HG03280 (cell line): Measurements from ENCODE around the gene AOC3.
"Not testable (repeated sequence)": the region's sequence is repeated elsewhere in the genome, so short reads cannot be mapped to it uniquely, and the experiment has no call there.

Source experiments
- ATAC-seq: cut with Tn5 transposase; IDR thresholded peaks from one replicate; pipeline ENCODE4 v1.9.1; 2021; ENCODE audit warnings: mild to moderate bottlenecking, moderate library complexity; ENCODE audit not compliant: unreplicated experiment

The AOC3 gene

GRCh38 chr17:42891539-42892152, 40.6 kb downstream of the AOC3 start:
- no peak for ATAC-seq

DNA sequence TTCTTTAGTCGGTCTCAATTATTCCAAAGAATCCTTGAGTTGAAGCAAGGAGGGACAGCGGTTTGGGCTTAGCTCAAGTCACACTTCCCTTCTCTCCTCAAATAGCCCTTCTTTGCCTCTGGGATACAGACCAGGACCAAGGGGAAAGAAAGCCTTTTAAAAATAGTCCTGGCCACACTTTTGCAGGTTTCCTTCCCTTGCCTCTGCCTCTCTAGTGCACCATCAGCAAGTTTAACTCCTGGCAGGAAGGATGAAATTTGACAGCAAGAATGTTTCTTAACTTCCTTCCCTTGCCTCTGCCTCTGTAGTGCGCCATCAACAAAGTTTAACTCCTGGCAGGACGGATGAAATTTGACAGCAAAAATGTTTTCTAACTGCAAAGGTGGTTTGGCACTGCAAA, 42.4 kb downstream of the AOC3 start:
- ATAC-seq: no peak

GRCh38 chr17:42894283-42895184, 43.5 kb downstream of the AOC3 start:
- ATAC-seq: no peak

DNA sequence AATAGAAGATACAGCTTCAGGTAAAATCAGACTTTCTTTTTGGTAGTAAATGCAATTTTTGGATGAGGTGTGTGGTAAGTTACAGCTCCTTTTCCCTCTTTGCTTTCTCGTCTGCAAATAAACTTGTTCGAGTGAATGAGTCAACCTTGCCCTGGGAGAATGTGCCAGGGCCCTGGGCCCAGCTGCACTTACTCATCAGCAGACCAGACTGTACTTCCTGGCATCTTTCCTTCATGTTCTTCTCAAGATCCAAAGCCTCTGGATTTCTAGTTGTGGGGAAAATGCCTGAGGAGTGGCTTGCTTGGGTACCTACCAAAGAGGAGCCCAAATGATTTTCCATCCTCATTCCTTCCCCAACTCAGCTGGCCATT, 44.2 kb downstream of the AOC3 start:
- ATAC-seq: no peak

DNA sequence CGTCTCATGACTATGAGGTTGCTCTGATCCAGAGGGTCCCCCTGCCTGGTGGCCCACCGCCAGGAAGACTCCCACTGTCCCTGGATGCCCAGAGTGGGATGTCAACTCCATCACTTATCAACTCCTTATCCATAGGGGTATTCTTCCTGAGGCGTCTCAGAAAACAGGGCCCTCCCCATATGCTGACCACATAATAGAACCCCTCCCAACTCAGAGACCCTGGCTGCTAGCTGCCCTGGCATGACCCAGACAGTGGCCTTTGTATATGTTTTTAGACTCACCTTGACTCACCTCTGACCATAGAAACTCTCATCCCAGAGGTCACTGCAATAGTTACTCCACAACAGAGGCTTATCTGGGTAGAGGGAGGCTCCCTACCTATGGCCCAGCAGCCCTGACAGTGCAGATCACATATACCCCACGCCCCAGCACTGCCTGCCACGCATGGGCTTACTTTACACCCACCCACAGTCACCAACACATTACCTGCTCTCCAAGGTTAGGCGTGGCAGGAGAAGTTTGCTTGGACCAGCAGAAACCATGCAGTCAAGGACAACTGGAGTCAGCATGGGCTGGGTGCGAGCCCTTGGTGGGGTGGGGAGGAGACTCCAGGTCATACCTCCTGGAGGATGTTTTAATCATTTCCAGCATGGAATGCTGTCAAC, 47.3 kb downstream of the AOC3 start:
- ATAC-seq: no peak

DNA sequence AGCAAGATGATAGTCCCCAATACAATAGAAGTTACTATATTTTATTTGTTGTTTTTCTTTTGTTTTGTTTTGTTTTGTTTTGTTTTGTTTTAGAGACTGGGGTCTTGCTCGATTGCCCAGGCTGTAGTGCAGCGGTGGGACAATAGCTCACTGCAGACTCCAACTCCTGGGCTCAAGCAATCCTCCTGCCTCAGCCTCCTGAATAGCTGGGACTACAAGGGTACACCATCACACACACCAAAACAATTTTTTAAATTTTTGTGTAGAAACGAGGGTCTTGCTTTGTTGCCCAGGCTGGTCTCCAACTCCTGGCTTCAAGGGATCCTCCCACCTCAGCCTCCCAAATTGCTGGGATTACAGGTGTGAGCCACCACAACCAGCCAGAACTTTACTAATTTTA, 49.0 kb downstream of the AOC3 start:
- not testable (repeated sequence) for ATAC-seq

DNA sequence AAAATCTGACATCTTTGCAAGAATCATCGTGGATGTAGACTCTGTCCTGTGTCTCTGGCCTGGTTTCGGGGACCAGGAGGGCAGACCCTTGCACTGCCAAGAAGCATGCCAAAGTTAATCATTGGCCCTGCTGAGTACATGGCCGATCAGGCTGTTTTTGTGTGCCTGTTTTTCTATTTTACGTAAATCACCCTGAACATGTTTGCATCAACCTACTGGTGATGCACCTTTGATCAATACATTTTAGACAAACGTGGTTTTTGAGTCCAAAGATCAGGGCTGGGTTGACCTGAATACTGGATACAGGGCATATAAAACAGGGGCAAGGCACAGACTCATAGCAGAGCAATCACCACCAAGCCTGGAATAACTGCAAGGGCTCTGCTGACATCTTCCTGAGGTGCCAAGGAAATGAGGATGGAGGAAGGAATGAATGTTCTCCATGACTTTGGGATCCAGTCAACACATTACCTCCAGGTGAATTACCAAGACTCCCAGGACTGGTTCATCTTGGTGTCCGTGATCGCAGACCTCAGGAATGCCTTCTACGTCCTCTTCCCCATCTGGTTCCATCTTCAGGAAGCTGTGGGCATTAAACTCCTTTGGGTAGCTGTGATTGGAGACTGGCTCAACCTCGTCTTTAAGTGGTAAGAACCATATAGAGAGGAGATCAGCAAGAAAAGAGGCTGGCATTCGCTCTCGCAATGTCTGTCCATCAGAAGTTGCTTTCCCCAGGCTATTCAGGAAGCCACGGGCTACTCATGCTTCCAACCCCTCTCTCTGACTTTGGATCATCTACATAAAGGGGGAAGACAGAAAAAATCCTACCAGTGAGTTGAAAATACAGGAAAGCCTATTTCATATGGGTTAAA, 49.7 kb downstream of the AOC3 start, which contains the start of gene G6PC1:
Gene G6PC1, plus strand, starts transcription at position 340 of the 872 bp plus-strand sequence. Its CDS starts 78 bp downstream, at position 418.
- no peak for ATAC-seq

GRCh38 chr17:42901535-42902229, 50.7 kb downstream of the AOC3 start:
- no peak for ATAC-seq

DNA sequence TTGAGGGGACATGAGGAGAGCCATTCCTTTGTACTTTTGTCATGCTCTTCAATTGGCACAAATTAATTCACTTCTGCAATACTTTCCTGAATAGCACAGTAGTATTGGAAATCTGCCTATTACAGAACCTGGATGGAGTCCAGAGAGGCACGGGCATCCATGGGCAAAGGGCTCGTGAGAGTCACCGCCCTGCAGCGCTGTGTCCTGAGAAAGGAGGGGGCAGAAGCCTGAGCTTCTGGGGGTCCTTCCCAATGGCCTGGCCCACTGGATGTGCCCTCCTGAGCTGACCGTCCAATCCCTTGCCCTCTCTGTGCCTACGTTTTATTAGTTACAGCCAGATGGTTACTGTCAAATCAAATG, 53.1 kb downstream of the AOC3 start:
- ATAC-seq: no peak

GRCh38 chr17:42906772-42907446, 55.9 kb downstream of the AOC3 start:
- no peak for ATAC-seq
